ENCODE measurements around the gene SH2B2. TPM values are rescaled to one million over a fixed set of nuclear protein-coding genes. Genes with fewer than 3 reads are reported as not detected.
A peak's percentile ranks its signal among the peaks of the same experiment; 100 is the strongest.

The SH2B2 gene
- 1 to 10 TPM; 5.1 to 6.5 (median 5.6) TPM for total RNA-seq

GRCh38 chr7:102286237-102287110 is at the start of gene SH2B2:
SH2B2 (plus strand) TSS chr7:102286868; CDS start chr7:102300551, 13,683 bp downstream.
- TF ChIP-seq CTCF (IDR thresholded peaks at IDR 0.05) (no peak), POLR2A (IDR thresholded peaks at IDR 0.05) (peak in 1 of 2 donors; percentile 47), EP300 (IDR thresholded peaks at IDR 0.05) (no peak), POLR2AphosphoS5 (IDR thresholded peaks at IDR 0.05) (no peak)
- DNase-seq (ENCODE audit: low spot score in 2 of 2), result peak; percentile 86 to 91
- peak within 1 kb of the TSS; percentile 89 for H3K27ac ChIP-seq
- H3K36me3 ChIP-seq, result no peaks in the 10 kb centered on the region
- H3K4me3 ChIP-seq, result peak within 1 kb of the TSS; percentile 75
- H3K27me3 ChIP-seq, result no peaks in the 10 kb centered on the region
- peaks cover 35% of the 10 kb centered on the region for H3K4me1 ChIP-seq
- no peaks in the 10 kb centered on the region for H3K9me3 ChIP-seq
- 0% methylated on average over 7 of the region's 116 CpGs for WGBS

- H3K27me3 ChIP-seq, result no peaks in the 10 kb centered on the region
- no peak for DNase-seq (ENCODE audit: low spot score in 2 of 2)
- 95% methylated on average over 31 of the region's 35 CpGs for WGBS
- no peaks in the 10 kb centered on the region for H3K4me1 ChIP-seq
- H3K4me3 ChIP-seq, result no peak overlapping the region
- H3K9me3 ChIP-seq, result no peaks in the 10 kb centered on the region
- H3K27ac ChIP-seq, result no peak overlapping the region
- H3K36me3 ChIP-seq, result peaks cover 30% of the 10 kb centered on the region
- TF ChIP-seq EP300 (IDR thresholded peaks at IDR 0.05) (no peak), CTCF (IDR thresholded peaks at IDR 0.05) (no peak), POLR2AphosphoS5 (IDR thresholded peaks at IDR 0.05) (no peak), POLR2A (IDR thresholded peaks at IDR 0.05) (no peak)
Measured at GRCh38 chr7:102239206-102239820, 47.4 kb upstream of the SH2B2 start.

GRCh38 chr7:102241431-102241830 is 45.2 kb upstream of the SH2B2 start:
- no peaks in the 10 kb centered on the region for H3K4me1 ChIP-seq
- no peak for DNase-seq (ENCODE audit: low spot score in 2 of 2)
- no peaks in the 10 kb centered on the region for H3K9me3 ChIP-seq
- H3K4me3 ChIP-seq, result no peak overlapping the region
- 93% methylated on average over 5 of the region's 8 CpGs for WGBS
- H3K27me3 ChIP-seq, result no peaks in the 10 kb centered on the region
- H3K27ac ChIP-seq, result no peak overlapping the region
- H3K36me3 ChIP-seq, result peaks cover 34% of the 10 kb centered on the region
- TF ChIP-seq POLR2AphosphoS5 (IDR thresholded peaks at IDR 0.05), result no peak
- no peak for TF ChIP-seq POLR2A (IDR thresholded peaks at IDR 0.05)

GRCh38 chr7:102244601-102245000 is 42.1 kb upstream of the SH2B2 start:
- TF ChIP-seq CTCF (IDR thresholded peaks at IDR 0.05), result no peak
- no peak for TF ChIP-seq POLR2A (IDR thresholded peaks at IDR 0.05)
- TF ChIP-seq POLR2AphosphoS5 (IDR thresholded peaks at IDR 0.05), result no peak
- TF ChIP-seq EP300 (IDR thresholded peaks at IDR 0.05), result no peak
- peaks cover 42% of the 10 kb centered on the region for H3K36me3 ChIP-seq
- no peaks in the 10 kb centered on the region for H3K27me3 ChIP-seq
- H3K4me1 ChIP-seq, result no peaks in the 10 kb centered on the region
- no peak overlapping the region for H3K27ac ChIP-seq
- no peaks in the 10 kb centered on the region for H3K9me3 ChIP-seq
- H3K4me3 ChIP-seq, result no peak overlapping the region
- DNase-seq (ENCODE audit: low spot score in 2 of 2), result no peak
- 80% methylated on average over 4 of the region's 4 CpGs for WGBS

- no peak overlapping the region for H3K4me3 ChIP-seq
- no peak for DNase-seq (ENCODE audit: low spot score in 2 of 2)
- no peaks in the 10 kb centered on the region for H3K4me1 ChIP-seq
- WGBS, result 90% methylated on average over 14 of the region's 14 CpGs
- no peaks in the 10 kb centered on the region for H3K27me3 ChIP-seq
- H3K9me3 ChIP-seq, result no peaks in the 10 kb centered on the region
- H3K36me3 ChIP-seq, result peaks cover 32% of the 10 kb centered on the region
- no peak overlapping the region for H3K27ac ChIP-seq
- TF ChIP-seq POLR2A (IDR thresholded peaks at IDR 0.05), result no peak
- no peak for TF ChIP-seq CTCF (IDR thresholded peaks at IDR 0.05)
- no peak for TF ChIP-seq POLR2AphosphoS5 (IDR thresholded peaks at IDR 0.05)
- no peak for TF ChIP-seq EP300 (IDR thresholded peaks at IDR 0.05)
Measured at GRCh38 chr7:102248081-102248455, 38.6 kb upstream of the SH2B2 start.

Data from suprapubic skin (tissue), 4 donors.